NCI-H2227 (cell line): ENCODE measurements around the gene NRG2.

Source experiments
- DNase-seq: peaks from one replicate; lab custom pipeline; 2025; ENCODE audit not compliant: unreplicated experiment; lab: John Stamatoyannopoulos, UW

NRG2 gene

DNA sequence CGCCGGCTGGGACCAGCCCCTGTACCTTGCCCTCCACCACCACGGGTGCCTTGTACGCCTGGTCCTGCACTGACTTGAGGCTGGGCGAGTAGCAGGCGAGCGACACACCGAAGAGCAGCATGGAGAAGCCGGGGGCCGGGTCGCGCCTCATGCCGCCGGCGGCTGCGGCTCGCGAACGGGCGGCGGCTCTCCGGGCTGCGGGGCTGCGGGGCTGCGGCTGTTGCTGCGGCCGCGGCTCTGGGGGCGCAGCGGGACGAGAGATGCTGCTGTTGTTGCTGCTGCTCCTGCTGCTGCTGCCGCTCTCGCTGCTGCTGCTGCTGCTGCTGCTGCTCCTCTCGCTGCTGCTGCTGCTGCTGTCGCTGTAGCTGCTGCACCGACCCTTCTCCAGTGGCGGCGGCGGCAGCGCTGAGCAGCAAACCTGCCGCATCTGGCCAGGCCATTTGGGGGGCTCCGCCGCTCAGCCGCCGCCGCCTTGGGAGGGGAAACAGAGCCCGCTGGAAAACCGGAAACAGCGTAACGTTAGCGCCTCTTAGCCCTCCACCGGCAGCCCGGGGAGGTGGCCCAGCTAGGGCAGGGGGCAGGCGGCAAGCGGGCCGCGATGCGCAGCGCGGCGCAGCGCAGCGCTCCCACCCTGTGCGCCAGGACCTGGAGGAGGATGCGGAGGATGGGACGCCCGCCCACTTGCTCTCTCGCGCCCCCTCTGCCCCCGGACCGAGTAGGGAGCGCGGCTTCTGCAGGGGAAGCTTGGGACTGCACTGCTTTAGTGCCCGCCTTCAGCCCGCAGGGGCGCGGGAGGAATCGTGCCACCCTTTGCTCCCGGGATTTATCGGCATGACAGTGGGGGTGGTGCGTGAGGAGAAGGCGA is at the start of gene NRG2:
Gene NRG2, minus strand, starts transcription at position 657 of the 865 bp plus-strand sequence.
- peak; percentile 64 for DNase-seq

DNA sequence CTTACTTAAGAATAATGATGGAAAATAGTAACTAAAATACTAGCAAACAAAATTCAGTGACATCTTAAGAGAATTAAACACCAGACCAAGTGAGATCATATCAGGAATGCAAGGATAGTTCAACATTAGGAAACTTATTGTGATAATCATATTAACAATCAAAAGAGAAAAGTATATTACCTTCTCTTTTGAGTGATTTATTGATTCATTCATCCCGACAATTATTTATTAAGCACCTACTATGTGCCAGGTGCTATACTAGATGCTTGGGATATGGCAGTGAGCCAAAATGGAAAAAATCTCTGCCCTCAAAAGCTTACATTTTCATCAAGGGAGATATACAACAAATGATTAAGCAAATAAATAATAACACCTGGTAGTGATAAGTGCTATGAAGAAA is 47.2 kb upstream of the NRG2 start:
- DNase-seq, result no peak

DNA sequence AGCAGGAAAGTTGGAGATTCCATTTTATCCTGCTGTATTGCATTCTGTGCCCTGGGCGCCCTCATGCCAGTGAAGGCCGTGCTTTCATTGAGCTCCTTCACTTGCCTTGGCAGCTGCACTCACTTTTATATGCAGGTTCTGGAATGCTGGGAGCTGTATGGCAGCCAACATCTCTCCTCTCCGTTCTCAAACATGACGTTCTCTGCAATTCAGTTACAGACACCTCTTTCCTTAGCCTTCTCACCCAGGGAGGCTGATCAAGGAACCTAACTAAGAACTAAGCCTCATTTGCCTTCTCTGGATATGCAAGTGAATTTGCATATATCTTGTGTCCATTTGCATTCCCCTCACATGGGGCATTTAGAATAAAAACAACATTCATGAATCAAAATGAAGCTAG is 41.4 kb upstream of the NRG2 start:
- no peak for DNase-seq

DNA sequence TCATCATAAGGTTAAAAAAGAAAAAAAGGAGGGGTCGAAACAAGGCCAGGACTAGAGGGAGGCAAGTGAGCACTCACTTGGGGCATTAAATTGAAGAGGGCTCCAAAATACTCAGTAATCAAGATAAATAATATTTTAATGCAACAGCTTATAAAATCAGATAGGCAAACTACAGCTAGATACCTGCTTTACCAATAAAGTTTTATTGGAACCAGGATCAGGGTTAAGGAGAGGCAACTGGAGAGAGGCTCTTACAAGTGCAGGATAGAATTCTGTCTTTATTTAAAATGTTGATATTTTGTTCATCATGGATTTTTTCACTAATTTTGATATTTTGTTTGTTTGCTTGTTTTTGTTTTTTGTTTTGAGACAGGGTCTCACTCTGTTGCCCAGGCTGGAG is 40.6 kb upstream of the NRG2 start:
- DNase-seq, result no peak

DNA sequence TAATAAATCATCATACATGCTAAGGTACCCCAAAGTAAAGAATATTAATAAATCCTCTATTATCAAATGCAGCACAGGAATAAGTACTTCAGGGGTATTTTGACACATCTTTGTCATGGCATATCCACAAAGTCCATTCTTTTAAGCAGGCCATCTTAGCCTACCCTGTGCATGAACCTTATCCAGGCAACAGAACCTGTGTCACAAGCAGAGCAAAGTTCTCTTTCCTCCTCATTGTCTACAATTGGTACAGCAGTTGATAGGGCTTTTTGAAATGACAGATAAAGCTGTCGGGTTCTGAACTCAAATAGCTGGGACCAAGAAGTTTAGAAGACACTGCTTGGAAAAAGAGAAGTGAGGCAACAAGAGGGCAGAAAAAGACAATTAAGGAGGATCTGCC is 40.0 kb upstream of the NRG2 start:
- no peak for DNase-seq

DNA sequence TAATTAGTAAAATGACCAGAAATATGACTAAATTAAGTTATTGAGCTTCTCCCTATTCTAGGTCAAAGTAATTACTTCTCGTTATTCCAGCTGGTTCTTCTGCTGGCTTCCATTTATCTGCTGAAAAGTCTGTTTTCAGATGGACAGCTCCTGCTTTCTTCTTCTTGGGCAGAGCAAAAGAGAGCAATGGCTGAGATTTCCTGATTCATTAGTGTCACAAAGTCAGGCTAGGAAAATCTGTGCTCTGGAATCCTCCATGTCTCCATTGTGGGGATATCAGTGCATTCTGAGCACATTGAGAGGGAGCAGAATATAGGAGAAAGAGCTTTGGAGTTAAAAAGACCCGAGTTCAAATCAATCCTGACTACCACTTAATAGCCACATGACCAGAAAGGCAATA is 33.7 kb upstream of the NRG2 start:
- DNase-seq, result no peak

DNA sequence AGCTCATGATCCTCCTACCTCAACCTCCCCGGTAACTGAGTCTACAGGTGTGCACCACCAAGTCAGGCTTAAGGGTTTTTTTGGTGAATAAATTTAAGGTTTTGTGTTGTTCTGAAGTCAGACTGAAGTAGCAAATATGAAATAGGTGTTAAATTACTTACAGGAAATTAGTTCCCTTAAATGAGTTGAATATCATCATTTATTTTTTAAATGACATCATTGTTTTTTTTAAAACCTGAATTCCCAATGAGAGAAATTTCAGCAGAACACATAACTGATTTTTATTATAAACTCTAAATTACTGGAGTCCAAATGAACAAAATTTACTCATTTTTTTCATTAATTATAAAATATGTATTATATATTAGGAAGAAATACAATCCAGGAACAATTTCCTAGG is 33.0 kb upstream of the NRG2 start:
- DNase-seq, result no peak

DNA sequence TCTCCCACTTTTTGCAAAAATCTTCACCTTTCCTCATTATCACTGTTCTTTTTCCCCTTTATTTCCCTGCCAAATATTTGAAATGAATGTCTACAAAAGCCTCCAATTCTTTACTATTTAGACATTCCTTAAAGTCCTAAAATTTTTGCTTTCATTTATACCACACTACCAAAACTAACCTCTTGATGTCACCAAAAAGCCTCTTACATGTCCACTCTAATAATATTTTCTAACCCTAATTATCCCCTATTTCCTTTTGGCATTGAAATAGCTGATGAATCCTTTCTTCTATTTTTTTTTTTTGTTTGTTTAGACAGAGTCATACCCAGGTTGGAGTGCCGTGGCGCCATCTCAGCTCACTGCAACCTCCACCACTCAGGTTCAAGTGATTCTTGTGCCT is 32.3 kb upstream of the NRG2 start:
- DNase-seq, result no peak

DNA sequence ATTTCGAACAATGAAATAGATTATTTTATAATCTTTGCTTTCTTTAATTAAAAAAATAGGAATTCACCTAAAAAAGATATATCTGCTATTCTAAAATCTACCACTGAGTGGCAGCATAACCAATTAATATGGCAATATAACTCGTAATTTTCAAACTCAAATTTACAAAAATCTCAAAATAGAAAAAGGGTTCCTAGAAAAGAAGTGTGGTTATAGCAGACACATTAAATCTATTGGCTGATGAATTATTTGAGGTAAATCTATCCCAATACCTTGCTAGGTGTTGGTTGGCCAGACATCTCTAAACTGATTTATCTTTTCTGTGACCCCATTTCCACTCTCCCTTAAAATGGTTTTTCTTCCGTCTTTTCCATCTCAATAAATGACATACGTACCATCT is 30.2 kb upstream of the NRG2 start:
- DNase-seq, result peak; percentile 1

DNA sequence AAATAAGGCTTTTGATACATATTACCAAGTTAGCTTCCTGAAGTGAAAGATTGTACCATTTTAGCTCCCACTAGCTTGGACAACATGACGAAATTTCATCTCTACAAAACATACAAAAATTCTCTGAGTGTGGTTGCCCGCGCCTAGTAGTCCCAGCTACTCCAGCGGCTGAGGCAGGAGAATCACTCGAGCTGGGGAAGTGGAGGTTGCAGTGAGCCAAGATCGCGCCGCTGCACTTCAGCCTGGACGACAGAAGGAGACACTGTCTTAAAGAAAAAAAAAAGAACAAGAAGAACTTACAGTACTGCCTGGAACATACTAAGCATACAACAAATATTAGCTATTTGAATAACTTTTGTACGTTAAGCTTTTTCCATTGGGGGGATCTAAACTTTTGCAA is 29.7 kb upstream of the NRG2 start:
- no peak for DNase-seq

DNA sequence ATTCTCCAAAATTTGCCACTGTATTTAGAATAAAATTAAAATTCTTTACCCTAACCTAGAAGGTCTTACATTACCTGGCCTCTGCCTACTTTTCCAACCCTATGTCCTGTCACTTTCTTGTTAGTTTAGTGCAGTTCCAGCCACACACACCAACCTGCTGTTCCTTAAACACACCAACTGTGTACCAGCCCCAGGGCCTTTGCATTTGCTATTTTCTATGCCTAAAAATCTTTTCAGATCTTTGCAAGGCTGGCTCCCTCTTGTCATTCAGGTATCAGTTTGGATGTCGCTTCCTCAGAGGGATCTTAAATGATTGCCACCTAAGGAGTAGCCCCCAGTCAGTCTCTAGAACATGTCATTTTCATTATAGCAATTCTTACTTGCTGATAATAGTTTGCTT is 17.7 kb upstream of the NRG2 start:
- no peak for DNase-seq

DNA sequence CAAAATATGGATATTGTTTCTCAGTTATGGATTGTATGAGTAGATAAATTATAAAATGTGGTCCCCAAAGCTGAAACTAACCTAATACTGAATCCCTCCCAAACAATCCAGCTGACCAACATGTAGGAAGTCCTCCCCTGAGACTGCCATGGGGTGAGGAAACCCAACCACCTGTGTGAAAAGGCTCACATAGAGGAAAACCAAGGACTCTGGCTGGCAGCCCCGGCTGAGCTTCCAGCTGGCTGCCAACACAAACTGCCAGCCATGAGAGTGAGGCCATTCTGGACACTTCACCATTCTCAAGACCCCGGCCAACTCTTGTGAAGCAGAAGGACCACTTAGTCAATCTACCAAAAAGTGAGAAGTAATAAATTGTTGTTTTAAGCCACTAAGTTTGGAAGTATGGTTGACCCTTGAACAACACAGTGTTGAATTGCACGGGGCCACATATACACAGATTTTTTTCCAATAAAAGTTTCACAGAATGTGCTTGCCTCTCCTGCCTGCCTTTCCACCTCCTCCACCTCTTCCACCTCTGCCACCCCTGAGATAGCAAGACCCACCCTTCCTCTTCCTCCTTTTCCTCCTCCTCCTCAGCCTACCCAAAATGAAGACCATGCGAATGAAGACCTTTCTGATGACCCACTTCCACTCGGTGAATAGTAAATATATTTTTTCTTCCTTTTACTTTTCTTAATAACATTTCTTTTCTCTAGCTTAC is 15.3 kb upstream of the NRG2 start:
- no peak for DNase-seq

DNA sequence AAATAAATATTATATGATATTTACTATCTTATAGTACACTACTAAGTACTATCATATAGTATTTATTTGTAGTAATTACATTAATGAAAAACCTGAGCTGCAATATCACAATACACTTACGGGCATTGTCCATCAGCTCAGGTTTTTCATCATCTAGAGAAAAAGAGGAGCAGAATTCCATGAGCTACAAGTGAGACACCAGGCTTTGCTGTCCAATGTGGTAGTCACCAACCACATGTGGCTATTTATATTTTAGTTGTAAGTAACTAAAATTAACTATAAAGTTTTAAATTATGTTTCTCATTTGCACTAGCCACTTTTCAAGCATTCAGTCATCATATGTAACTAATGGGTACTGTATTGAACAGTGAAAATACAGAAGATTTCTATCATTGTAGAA is 13.8 kb upstream of the NRG2 start:
- no peak for DNase-seq

DNA sequence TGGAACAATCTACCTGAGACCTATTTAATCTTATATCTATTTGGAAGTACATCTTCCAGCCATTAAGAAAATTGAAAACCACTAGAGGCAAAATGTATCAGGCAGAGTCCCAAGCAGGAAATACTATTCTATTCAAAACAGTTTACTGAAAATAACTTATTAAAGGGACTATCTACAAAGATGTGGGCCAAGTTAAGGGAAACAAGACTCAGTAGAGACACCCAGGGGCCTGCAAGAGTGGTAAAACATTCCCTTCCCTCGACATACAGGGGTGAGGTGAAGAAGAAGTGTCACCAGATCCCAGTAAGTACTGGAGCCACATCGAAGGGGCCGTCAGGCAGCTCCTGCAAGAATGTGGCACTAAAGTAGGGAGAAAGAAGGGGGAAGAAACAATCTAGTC is 12.1 kb upstream of the NRG2 start:
- DNase-seq, result no peak

DNA sequence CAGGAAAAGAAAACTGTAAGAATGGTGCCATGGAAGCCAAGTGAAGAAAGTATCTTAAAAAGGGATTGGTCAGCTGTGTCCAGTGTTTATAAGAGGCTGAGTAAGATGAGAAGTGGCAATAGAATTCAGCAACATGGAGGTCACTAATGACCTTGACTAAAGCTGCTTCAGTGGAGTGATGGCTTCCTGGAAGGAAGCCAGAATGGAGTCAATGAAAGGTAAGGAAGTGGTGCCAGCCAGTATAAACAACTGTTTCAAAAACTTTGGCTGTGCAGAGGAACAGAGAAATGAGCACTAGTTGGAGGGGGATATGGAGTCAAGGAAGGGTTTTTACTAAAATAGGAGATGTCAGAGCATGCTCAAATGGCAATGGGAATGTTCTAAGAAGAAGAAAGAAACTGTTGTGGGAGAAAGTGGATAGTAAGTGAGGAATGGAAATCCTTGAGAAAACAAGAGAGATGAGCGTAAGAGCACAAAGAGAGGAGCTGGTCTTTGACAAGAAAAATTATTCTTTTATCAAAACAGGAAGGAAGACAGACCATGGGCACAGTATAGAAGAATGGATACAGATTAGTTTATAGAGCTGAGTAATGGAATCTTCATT is 11.1 kb upstream of the NRG2 start:
- DNase-seq, result no peak

DNA sequence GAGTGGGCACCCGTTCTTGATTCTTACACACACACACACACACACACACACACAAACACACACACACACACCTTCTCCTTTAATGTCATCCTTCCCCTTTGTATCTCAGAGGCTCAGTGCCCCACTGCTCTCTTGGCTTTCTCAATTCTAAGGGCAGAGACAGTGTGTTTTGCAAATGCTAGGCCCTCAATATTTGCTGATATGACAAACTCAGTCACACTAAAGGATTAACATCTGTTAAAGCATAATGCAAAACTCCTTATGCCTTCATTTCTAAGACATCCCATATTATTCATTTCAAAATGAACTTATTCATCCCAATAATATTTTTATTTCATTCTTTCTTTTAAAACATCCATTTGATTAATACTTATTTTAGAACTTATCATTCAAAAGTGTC is 8.9 kb upstream of the NRG2 start:
- DNase-seq, result no peak

DNA sequence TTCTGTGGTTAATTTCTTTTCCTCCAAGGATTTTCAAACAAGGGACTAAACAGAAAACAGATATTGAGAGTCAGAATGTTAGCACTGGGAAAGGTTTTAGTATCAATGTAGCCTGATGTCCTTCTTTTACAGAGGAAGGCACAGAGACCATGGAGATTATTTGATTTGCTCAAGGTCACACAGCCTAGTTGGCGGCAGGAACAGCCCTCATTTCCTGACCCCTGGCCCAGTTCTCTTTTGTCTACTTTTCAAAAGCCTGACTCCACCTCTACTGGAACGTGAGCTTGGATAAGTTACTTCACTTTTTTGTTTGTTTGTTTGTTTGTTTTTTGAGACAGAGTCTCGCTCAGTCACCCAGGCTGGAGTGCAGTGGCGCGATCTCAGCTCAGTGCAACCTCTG is 6.6 kb upstream of the NRG2 start:
- DNase-seq, result no peak

DNA sequence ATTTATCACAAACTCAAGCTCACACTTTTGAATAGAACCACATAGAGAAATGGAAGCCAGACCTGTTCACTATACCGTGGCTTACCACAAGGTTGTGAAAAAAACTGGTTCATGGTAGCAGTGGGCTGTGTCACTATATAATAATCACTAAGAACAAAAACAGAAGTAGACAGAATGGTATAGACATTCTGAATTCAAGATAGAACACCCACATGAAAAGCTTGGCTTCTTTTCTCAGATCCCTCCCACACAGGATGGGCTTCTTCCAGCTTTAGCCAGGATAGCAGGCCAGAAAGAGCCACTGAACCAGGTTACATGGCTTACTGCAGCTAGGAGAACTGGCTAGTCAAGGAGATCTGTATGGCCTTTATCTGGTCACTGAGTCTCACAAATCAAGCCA is 6.1 kb upstream of the NRG2 start:
- DNase-seq, result no peak

DNA sequence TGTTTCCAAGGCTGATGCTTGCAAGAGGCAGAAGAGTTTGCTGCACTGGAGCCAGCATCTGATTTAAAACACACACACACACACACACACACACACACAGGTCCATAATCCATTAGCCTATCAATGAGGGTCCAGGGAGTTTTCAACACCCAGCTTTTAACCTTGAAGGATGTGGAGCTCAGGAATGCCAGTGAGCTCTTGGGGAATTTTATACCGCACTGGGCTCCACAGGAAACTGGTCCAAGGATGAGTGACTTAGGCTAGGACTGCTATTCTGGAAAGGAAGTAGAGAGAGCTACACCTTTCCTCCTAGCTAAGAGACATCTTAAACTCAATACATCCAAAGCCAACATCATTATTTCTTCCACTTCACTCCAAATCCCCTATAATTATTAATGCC is 942 bp upstream of the NRG2 start:
- no peak for DNase-seq

DNA sequence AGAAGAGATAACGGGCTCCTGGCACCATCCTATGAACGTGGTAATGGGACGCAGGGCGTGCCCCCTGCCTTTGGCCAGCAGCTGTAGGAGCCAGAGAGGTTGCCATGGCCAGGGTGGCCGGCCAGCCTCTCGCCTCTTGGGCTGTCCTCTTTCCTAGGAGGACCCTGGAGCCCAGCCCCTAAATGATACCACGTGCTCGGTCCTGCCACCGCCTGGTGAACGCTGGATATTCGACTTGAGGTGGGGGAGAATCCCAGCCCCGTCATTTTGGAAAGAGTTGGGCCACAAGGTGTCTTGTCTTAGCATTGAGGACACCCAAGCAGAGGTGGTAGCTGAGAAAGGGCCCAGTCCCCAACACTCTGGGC is 391 bp upstream of the NRG2 start:
- peak; percentile 45 for DNase-seq

DNA sequence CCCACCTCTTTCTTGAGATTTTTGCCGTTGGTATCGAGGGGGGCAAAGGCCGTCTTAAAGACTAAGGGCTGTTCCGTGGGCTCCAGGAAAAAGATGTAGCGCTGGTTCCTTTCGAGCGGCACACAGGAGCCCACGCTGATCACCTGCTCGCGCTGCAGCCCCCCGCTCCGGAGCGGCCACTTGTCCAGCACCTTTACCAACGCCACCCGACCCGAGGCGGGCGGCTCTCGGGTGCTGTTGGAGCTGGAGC is 781 bp downstream of the NRG2 start:
- DNase-seq, result no peak

DNA sequence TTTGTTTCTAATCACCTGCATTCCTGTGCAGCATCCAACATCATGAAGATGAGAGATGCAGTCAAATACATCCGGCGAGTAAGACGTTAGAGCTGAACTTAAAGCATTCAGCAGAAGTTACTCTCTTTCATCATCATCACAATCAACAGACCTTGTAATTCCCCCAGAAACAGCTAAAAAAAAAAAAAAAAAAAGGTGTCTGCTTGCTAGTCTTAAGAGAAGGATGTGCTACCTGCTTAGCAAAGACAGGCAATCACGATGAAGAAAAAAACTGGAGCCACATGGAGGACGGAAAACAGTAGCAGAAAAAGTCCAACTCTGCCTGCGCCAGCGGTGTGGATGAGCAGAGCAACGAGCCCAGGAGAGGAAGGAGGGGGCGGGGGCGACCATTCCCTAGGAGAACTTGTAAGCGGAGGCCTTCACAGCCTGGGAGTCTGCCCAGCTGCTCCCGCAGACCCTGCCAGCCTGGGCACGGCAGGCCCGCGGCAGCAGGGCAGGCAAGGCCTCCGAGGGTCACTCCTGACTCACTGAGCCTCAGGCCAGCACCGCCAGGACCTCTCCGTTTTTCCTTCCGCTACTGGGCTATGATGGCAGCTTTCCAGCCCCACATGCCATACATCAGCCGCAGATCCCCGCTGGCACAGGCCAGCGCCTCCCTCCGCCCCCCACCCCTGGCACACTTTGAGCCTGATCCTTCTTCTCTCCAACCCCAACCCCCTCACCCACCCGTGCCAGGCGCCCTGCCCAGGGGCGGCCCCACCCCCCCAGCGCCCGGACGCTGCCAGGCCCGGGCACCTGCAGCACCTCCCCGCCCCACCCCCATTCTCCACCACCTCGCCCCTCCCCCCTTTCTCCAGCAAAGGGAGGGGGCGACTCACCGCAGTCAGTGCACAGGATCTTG is 1.4 kb downstream of the NRG2 start:
- peak; percentile 25 for DNase-seq
